GDM1 (cell line): ENCODE measurements around the gene ANAPC2.

Experiments
- DNase-seq: peaks from one replicate; lab custom pipeline; 2025; lab: John Stamatoyannopoulos, UW

The ANAPC2 gene, protein sequence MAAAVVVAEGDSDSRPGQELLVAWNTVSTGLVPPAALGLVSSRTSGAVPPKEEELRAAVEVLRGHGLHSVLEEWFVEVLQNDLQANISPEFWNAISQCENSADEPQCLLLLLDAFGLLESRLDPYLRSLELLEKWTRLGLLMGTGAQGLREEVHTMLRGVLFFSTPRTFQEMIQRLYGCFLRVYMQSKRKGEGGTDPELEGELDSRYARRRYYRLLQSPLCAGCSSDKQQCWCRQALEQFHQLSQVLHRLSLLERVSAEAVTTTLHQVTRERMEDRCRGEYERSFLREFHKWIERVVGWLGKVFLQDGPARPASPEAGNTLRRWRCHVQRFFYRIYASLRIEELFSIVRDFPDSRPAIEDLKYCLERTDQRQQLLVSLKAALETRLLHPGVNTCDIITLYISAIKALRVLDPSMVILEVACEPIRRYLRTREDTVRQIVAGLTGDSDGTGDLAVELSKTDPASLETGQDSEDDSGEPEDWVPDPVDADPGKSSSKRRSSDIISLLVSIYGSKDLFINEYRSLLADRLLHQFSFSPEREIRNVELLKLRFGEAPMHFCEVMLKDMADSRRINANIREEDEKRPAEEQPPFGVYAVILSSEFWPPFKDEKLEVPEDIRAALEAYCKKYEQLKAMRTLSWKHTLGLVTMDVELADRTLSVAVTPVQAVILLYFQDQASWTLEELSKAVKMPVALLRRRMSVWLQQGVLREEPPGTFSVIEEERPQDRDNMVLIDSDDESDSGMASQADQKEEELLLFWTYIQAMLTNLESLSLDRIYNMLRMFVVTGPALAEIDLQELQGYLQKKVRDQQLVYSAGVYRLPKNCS

DNA sequence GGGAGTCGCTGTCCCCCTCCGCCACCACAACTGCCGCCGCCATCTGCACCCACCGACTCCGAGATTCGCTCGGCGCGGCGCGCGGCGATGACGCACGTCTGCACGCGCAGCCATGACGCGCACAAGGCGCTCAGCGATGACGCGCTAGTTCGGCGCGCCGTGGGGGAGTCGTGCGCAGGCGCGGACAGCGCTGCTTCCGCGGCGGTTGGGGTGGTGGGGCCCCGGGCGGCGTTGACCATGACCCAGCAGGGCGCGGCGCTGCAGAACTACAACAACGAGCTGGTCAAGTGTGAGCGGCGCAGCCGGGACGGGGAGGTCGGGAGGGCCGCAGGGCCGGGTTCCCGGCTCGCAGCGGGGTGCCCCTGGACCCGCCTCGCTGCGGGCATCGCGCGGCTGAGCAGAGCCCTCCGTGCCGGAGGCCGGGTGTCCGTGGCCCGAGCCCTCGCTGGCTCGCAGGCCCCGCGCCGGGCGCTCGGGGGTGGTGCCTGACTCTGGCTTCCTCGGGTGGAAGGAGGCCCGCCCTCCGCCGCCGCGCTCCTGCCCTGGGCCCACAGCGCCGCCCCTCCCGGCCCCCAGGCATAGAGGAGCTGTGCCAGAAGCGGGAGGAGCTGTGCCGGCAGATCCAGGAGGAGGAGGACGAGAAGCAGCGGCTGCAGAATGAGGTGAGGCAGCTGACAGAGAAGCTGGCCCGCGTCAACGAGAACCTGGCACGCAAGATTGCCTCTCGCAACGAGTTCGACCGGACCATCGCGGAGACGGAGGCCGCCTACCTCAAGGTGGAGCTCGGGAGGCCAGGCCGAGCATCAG lies at the start of gene ANAPC2, which contains the start of gene SSNA1:
Gene ANAPC2 (minus strand): TSS at position 71 of the 807 bp plus-strand sequence. CDS start 28 bp downstream, at position 43.
Gene SSNA1 (plus strand): TSS at position 187 of the 807 bp plus-strand sequence. CDS start 51 bp downstream, at position 238.
- peak; percentile 92 for DNase-seq

DNA sequence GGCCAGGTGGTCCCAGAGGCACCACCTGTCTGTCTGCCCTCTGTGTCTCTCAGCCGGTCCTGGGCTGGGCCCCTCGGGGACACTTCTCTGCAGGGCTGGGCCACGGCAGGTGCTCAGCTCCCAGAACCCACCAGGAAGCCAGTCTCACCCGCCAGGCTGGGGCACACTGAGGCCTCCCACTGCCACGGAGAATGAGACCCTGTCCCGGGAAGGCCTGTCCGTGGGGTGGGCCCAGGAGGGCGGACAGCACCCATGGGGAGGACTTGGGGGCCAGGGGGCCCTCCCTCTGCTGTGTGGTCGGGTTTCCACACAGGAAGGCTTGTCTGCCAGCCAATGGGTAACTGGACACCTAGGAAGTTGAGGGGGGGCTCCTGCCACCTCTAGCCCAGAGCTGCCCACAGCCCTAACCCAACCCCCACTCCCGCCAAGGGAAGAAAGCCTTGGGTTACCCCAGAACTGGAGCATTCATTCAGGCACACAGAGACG lies 48.6 kb upstream of the ANAPC2 start:
- DNase-seq: no peak

DNA sequence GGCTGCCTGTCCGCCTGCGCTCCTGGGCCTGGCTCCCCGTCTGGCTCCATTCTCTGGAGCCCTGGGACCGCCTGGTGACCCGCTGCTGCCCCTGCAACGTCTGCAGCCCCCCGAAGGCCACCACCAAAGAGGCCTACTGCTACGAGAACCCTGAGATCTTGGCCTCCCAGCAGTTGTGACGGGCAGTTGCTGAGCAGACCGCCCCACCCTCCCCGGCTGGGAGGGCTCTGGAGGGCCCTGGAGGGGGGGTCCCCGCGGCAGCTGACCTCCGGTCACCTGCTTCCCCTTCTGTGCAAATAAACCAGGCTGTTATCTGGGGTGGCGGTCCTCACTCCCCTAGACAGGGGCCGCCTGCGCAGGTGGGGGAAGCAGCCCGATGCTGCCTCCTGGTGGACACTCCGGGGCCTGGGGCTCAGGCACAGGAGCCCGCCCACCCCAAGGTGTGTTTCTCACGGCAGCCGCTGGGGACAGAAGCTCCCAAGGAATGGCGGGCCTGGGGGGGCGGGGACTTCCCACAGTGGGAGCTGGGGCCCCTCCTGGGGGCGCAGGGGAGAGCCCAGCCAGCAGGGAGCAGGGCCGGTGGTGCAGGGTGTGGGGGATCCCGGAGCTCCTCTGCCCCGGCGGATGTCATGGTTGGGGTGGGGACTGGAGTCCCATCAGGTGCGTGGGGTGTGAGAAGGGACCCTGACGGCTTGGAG lies 48.0 kb upstream of the ANAPC2 start:
- DNase-seq: peak; percentile 77

DNA sequence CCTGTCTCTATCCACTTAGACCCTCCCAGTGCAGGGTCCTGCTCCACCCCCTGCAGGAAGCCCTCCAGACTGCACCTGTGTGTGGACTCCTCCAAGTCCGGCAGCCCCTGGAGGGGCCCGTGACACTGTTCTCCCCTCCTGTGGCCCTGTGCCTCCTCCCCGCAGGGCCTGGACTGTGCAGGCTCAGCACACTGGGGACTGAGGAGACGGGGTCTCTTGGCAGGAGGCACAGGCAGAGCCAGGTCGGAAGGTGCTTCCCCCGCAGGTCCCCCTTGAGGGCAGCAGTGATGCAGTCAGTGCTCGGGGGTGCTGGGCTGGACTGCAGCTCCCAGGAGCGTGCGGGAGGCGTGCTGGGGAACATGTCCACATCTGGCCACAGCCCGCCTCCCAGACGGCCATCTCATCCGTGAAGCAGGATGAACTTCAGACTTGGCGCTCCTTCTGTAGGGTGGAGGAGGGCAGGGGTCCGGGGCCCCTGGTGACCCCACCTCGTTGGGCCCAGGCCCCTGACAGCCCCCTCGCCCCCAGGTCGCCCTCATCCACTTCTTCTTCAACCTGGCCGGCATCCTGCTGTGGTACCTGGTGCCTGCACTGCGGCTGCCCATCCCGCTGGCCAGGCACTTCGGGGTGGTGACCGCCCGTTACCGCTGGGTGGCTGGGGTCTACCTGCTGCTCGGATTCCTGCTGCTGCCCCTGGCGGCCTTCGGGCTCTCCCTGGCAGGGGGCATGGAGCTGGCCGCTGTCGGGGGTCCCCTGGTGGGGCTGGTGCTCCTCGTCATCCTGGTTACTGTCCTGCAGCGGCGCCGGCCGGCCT lies 47.3 kb upstream of the ANAPC2 start:
- DNase-seq: no peak

DNA sequence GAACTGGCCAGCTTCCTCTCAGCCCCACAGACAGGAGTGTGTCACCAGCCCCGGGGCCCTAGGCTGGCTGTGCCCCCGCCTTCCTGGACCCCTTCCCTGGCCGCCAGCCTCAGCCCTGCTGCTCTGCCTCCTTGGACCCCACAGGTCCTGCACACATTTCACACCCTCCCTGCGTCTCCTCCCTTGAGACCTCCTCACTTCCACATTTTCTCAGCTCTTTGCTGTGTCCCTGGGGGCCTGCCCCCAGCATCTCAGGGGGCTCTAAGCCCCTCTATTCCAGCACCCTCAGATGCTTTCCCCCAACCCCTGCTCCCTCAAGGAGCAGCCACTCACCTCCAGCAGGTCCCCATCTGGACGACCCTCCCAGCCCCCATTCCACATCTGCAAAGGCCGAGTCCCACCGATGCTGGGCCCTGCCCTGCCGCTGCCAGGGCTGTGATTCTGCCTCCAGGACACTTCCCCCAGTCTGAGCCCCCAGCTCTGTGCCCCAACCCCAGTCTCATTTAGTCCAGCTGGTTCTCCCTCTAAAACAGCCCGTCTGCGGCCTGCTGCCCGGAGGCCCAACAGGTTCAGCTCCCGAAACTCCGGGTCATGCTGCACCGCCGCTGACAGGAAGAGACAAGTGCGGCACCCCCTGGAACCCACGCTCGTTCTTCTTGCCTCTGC lies 46.5 kb upstream of the ANAPC2 start:
- DNase-seq: no peak

DNA sequence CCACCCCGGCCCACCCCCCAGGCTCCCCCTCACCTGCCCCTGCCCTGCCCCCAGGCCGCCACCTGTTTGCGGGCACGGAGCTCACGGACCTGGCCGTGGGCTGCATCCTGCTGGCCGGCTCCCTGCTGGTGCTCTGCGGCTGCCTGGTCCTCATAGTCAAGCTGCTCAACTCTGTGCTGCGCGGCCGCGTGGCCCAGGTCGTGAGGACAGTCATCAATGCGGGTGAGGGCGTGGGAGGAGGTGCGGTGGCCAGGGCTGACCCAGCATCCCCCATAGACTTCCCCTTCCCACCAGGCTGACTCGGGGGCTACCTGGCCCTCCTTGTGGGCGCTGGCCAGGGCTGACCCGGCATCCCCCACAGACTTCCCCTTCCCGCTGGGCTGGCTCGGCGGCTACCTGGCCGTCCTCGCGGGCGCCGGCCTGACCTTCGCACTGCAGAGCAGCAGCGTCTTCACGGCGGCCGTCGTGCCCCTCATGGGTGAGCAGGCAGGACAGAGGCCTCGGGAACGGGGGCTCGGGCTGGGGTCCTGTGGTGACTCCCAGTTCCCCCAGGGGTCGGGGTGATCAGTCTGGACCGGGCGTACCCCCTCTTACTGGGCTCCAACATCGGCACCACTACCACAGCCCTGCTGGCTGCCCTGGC lies 45.8 kb upstream of the ANAPC2 start:
- no peak for DNase-seq

DNA sequence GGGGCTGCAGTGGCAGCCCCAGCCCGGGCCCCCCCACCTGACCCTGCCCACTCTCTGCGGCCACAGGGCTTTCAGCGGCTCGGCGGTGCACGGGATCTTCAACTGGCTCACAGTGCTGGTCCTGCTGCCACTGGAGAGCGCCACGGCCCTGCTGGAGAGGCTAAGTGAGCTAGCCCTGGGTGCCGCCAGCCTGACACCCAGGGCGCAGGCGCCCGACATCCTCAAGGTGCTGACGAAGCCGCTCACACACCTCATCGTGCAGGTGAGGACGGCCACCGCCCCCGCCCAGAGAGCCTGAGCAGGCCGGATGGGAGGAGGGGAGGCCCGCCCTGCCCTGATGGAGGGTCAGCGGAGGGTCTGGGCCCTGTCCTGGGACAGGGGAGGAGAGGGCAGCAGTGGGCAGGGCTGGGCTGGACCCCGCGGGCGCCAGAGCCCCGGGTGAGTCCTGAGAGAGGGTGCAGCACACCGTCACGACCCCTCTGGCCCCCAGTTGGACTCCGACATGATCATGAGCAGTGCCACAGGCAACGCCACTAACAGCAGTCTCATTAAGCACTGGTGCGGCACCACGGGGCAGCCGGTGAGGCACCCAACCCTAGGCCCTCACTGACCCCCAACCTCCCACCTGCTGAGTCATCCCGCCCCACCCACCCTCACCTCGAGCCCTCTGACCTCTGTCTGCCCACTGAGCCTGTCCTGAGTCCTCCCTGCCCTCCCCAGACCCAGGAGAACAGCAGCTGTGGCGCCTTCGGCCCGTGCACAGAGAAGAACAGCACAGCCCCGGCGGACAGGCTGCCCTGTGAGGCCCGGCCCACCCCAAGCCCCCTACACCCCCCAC lies 45.0 kb upstream of the ANAPC2 start:
- DNase-seq: no peak

DNA sequence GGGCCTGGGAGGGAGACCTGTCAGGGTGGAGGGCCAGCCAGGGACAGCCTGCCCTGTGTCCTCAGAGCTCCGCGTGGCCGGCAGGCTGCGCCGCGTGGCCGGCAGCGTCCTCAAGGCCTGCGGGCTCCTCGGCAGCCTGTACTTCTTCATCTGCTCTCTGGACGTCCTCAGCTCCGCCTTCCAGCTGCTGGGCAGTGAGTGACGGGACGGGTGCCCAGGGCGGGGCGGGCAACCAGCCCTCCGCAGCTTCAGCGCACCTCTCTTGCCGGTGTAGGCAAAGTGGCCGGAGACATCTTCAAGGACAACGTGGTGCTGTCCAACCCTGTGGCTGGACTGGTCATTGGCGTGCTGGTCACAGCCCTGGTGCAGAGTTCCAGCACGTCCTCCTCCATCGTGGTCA lies 44.1 kb upstream of the ANAPC2 start:
- no peak for DNase-seq

DNA sequence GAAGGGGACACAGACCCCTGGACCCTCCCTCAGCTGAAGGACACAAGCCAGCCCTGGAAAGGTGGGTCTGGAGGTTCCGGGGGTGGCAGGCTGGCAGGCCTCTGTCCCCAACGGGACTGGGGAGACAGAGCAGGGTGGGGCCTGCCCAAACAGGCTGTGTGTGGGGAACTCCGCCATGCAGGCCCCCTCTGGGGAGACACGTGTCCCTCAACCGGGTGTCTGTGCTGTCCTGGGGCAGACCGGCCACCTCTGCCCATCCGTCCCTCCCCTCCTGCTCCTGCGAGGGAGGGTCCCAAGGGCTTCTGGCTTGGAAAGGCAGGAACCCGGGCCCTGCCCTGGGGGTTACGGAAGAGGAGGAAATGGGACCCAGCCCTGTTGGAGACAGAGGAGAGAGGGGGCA lies 43.7 kb upstream of the ANAPC2 start:
- DNase-seq: no peak

DNA sequence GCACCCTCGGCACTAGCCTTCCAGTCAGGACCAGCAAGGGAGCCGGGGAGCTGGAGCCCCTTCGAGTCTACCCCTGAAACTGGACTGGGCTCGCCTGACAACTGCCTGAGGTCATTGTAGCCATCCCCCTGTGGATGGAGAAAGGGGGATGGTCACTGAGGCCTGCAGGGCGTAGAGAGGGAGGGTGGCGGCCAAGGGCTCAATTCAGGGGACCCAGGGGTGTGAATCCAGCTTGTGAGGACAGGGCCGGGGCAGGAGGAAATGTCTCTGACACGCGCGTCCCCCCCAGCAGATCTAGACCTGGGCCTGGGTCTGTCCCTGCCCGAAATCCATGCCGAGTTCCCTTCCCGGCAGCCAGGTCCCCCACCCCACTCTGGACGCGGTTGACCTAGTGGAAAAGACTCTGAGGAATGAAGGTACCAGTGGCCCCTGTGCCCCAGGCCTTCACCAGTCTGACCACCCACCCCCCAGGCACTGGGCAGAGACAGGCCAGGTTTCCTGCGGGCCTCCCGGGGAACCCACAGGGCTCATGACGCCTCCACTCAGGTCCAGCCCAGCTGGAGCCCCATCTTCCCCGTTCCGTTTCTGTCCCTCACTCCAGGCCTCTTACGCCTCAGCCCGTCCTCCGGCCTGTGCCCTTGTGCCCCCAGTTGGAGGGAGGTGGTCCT lies 43.1 kb upstream of the ANAPC2 start:
- no peak for DNase-seq

DNA sequence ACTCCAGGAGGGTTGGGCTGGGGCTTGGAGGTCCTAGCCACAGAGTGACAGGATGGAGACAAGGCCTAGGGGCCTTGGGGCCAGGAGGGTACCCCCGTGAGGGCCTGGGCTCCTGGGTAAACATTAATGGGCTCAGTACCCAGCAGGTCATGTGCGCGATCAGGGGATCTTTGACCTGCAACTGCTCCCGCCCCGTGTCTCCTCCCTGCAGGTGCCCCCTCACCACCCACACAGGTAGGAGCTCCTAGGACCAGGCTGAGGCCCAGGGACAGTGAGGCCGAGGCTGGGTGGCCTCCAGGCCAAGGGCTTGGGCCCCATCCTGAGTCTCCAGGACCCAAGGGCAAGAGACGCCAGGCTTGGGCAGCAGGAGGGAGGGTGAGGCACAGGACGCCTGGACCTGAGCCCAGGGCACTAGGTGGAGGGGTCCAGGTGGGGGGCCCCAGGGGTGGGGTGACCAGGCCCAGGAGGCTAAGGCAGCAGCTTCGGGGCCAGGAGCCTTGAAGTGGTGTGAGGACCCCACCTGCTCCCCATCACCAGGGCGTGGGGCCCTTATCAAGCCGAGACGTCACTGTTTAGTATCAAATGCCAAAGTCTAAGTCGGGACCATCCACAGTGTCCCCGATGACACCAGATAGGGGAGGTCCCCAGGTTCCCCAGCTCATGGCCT lies 42.5 kb upstream of the ANAPC2 start, which contains the start of gene SLC34A3:
Gene SLC34A3 (plus strand): TSS at position 197 of the 667 bp plus-strand sequence. CDS start 802 bp downstream, outside the sequence.
- DNase-seq: no peak

DNA sequence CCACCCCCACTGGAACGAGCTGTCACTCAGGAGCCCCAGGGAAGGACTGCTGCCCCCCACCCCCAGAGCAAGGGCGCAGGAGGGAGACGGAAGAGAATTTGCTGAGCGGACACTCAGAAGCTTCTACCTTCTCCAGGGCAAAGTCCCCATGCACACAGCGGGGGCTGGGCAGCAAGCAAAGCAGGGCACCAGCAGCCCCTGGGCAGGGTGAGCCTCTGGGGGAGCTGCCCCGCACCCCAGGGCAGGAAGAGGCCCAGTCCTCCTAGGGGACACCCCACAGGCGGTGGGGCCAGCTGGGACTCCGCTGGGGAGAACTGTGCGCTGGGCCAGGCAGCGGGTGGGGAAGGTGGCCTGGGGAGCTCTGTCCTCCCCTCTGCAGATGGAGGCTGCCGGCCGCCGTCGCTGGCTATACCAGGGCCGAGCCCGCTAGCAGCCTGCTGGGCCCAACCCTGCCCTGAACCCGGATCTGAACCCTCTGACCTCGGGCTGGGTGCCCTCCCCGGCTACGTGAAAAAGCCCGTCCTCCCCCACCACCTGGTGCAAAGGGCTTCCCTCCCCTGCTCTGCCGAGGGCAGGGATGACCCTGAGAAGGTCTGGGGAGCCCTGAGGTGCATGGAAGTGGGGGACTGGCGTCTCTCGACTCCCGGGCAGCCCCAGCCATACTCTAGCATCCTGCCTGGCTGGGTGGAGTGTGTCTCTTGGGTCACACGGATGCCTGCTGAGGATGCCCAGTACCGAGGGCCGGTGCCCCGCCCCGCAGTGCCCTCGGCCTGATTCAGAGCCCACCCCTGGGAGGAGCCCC lies 41.7 kb upstream of the ANAPC2 start:
- no peak for DNase-seq

DNA sequence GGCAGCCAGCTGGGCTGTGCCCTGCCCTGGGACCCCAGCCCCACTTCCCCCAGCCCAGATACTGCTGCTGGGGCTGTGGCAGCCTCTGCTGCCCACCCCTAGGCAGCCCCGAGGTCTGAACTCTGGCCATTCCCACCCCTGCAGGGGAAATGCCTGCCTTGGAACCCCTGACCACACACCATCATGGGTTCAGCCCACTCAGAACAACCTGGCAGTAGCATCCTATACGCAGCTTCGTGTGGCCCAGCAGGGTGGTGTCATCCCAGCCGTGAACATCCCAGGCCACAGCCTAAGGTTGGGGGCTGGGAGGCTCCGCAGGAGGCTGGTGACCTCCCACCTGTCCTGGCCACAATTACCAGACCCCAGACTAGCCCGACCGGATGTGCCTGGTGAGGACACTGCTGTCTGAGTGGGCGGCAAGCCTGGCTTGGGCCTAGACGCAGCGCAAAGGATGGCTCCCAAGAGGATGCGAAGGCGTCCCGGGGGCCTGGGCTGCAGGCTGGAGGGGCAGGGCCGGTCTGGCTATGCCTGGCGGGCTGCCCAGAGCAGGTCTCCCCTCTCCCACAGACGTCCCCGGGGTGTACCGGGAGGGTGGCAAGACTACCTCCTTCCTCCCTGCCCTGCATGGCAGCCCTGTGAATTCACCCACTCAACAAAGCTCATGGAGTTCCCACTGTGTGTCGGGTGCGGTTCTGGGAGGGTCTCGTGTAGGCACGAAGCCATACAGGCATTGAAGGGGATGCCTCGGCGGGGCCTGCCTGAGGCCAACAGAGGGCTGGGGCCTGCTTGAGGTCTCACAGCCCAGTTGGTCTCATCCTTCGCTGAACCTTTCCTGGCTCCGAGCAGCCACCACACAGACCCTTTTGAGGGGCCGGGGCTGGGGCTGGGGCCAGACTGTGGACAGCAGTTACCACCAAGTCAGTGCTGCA lies 40.9 kb upstream of the ANAPC2 start:
- DNase-seq: no peak

DNA sequence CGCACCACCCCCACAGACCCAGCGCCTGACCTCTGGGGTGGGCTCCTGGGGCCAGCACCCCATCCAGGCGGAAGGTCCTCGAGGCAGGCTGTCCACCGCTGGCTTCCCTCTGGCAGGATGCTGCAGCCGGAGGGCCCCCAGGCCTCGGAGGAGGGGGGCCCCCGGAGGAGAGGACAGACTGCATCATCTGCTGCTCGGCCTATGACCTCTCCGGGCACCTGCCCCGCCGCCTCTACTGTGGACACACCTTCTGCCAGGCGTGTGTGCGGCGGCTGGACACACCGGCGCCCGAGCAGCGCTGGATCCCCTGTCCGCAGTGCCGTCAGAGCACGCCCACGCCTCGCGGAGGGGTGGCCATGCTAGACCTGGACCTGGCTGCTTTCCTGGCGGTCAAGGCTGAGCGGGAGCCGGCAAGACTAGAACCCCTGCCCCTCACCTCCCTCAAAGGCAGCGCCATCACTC lies 40.2 kb upstream of the ANAPC2 start:
- DNase-seq: no peak

DNA sequence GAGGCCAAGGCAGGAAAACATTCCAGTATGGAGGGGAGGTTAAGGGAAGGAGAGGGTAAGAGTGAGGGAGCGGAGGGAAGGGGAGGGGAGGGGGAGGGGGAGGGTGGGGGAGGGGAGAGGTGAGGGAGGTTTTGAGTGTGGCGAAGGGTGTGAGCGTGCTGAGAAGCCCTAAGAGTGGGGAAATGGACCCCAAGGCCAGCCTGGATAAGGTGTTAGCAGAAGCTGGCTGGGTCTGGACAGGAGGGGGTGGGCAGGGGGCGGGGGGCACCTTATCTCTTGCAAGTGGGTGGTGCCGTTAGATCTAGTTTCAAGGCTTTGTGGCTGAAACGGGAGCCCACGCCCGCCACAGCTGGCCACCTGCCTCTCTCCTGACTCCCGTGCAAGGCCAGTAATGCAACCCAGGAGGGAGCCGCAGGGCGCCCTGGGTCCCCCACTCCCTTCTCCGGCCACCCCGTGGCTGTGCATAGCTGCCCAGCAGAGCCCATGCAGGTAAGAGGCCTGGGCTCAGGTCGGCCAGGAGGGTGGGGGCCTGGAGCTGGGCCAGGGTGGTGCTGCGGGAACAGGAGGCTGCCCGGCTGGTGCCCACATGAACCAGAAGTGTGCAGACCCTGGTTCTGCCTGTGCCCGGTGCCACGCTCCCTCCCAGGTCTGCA lies 39.6 kb upstream of the ANAPC2 start:
- no peak for DNase-seq
